Mucosa of stomach (tissue), 1 donor: ENCODE data around the gene AKT2.

Source experiments
- H3K27me3 ChIP-seq: one replicate; pipeline ENCODE4 v1.7.0; 2013; ENCODE audit warnings: mild to moderate bottlenecking, low read length; ENCODE audit not compliant: control insufficient read depth, insufficient read depth
- H3K36me3 ChIP-seq: one replicate; pipeline ENCODE4 v1.7.0; 2013; ENCODE audit warnings: low read length; ENCODE audit not compliant: control insufficient read depth, insufficient read depth
- H3K4me1 ChIP-seq: one replicate; pipeline ENCODE4 v1.7.0; 2013; ENCODE audit warnings: mild to moderate bottlenecking, low read length; ENCODE audit not compliant: control insufficient read depth, insufficient read depth
- H3K4me3 ChIP-seq: one replicate; pipeline ENCODE4 v1.7.0; 2013; ENCODE audit warnings: low read length
- H3K9ac ChIP-seq: one replicate; pipeline ENCODE4 v1.7.0; 2013; ENCODE audit warnings: mild to moderate bottlenecking, low read length, moderate library complexity
- H3K9me3 ChIP-seq: one replicate; pipeline ENCODE4 v1.7.0; 2013; ENCODE audit warnings: mild to moderate bottlenecking, low read length, moderate library complexity; ENCODE audit not compliant: control insufficient read depth
- donor health status: Pancreatic carcinoma.

AKT2 gene

GRCh38 chr19:40254714-40255418 is 30.3 kb downstream of the AKT2 start:
- no peaks in the 10 kb centered on the region for H3K9me3 ChIP-seq
- H3K27me3 ChIP-seq = no peaks in the 10 kb centered on the region
- no peak overlapping the region for H3K4me3 ChIP-seq
- no peak overlapping the region for H3K9ac ChIP-seq
- H3K4me1 ChIP-seq = peaks cover 8% of the 10 kb centered on the region
- peaks cover 16% of the 10 kb centered on the region for H3K36me3 ChIP-seq

GRCh38 chr19:40253611-40254092 is 31.5 kb downstream of the AKT2 start:
- no peak overlapping the region for H3K9ac ChIP-seq
- H3K9me3 ChIP-seq = no peaks in the 10 kb centered on the region
- H3K36me3 ChIP-seq = peaks cover 16% of the 10 kb centered on the region
- H3K27me3 ChIP-seq = no peaks in the 10 kb centered on the region
- H3K4me1 ChIP-seq = peaks cover 8% of the 10 kb centered on the region
- no peak overlapping the region for H3K4me3 ChIP-seq

DNA sequence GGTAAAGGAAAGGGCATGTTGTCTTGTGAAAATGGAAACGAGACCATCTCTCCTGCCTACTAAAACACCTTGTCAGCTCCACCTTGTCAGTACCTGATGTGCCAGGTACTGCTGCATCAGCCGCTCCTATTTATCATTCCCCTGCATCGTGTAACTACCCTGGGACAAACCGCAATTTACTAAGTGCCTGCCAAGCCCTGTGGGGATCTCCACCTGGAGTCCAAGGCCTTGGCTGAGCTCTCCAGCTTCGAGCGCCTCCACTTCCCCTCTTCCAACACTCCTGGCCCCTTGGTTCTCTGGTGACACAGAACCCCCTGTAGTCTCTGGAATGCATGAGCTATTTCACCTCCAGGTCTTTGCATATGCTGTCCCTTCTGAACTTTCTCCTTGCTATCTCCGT is 32.8 kb downstream of the AKT2 start:
- H3K36me3 ChIP-seq = peaks cover 16% of the 10 kb centered on the region
- no peaks in the 10 kb centered on the region for H3K27me3 ChIP-seq
- no peak overlapping the region for H3K4me3 ChIP-seq
- peaks cover 8% of the 10 kb centered on the region for H3K4me1 ChIP-seq
- no peaks in the 10 kb centered on the region for H3K9me3 ChIP-seq
- H3K9ac ChIP-seq = no peak overlapping the region

GRCh38 chr19:40251991-40252390 is 33.2 kb downstream of the AKT2 start:
- peaks cover 14% of the 10 kb centered on the region for H3K36me3 ChIP-seq
- no peaks in the 10 kb centered on the region for H3K27me3 ChIP-seq
- no peak overlapping the region for H3K9ac ChIP-seq
- H3K4me1 ChIP-seq = peaks cover 8% of the 10 kb centered on the region
- H3K4me3 ChIP-seq = no peak overlapping the region
- H3K9me3 ChIP-seq = no peaks in the 10 kb centered on the region

DNA sequence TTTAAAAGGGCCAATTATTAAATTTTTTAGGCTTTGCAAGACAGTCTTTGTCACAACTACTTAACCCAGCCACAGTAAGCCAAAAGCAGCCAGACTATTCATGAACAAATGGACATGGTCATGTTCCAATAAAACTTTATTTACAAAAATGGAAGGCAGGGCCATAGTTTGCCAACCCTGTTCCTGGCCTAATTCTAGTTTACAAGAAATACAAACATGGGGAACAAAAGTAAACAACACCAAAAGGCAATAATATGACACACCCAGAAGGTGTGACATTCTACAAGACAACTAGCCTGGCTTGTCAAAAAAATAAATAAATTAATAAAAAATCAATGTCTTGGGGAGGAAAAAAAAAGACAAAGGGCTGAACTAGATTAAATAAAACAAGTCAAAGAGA is 33.9 kb downstream of the AKT2 start:
- Histone ChIP-seq H3K27me3 (no peaks in the 10 kb centered on the region), H3K4me3 (no peak overlapping the region), H3K36me3 (peaks cover 8% of the 10 kb centered on the region), H3K9ac (no peak overlapping the region), H3K4me1 (peaks cover 6% of the 10 kb centered on the region), H3K9me3 (no peaks in the 10 kb centered on the region)

GRCh38 chr19:40249781-40250180 is 35.4 kb downstream of the AKT2 start:
- peaks cover 4% of the 10 kb centered on the region for H3K4me1 ChIP-seq
- no peaks in the 10 kb centered on the region for H3K9me3 ChIP-seq
- no peaks in the 10 kb centered on the region for H3K36me3 ChIP-seq
- no peak overlapping the region for H3K4me3 ChIP-seq
- H3K9ac ChIP-seq = peak overlapping the region; percentile 8
- no peaks in the 10 kb centered on the region for H3K27me3 ChIP-seq

- H3K9ac ChIP-seq = no peak overlapping the region
- no peaks in the 10 kb centered on the region for H3K36me3 ChIP-seq
- peaks cover 4% of the 10 kb centered on the region for H3K4me1 ChIP-seq
- H3K27me3 ChIP-seq = no peaks in the 10 kb centered on the region
- no peak overlapping the region for H3K4me3 ChIP-seq
- H3K9me3 ChIP-seq = no peaks in the 10 kb centered on the region
These were observed 35.9 kb downstream of the AKT2 start for GRCh38 chr19:40249201-40249600.

DNA sequence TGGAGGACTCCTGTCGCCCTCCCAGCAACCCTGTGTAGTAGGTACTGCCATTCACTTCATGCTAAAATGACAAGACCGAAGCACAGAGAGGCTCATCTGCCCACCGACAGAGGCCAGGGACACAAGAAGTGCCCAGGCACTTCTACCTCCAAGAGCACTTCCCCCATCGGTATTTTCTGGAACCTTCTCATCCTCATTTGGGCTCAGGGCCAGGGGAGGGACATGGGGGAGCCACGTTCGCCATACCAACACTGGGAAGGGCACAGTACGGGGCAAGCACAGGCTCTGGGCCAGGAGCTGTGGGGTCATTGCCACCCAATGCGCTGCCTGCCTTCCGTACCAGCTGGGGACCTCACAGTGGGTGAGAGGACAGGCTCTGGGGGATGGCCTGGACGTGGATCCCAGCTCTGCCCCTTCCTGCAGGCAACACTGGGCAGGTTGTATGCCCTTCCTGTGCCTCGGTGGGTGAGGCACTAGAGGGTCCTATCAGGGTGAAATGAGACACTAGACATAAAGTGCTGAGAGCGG is 37.3 kb downstream of the AKT2 start:
- no peak overlapping the region for H3K9ac ChIP-seq
- H3K4me3 ChIP-seq = no peak overlapping the region
- no peaks in the 10 kb centered on the region for H3K9me3 ChIP-seq
- no peaks in the 10 kb centered on the region for H3K4me1 ChIP-seq
- H3K36me3 ChIP-seq = no peaks in the 10 kb centered on the region
- no peaks in the 10 kb centered on the region for H3K27me3 ChIP-seq

- Histone ChIP-seq H3K36me3 (no peaks in the 10 kb centered on the region), H3K9me3 (no peaks in the 10 kb centered on the region), H3K4me3 (no peak overlapping the region)
These were observed 38.0 kb downstream of the AKT2 start for GRCh38 chr19:40247178-40247577.

DNA sequence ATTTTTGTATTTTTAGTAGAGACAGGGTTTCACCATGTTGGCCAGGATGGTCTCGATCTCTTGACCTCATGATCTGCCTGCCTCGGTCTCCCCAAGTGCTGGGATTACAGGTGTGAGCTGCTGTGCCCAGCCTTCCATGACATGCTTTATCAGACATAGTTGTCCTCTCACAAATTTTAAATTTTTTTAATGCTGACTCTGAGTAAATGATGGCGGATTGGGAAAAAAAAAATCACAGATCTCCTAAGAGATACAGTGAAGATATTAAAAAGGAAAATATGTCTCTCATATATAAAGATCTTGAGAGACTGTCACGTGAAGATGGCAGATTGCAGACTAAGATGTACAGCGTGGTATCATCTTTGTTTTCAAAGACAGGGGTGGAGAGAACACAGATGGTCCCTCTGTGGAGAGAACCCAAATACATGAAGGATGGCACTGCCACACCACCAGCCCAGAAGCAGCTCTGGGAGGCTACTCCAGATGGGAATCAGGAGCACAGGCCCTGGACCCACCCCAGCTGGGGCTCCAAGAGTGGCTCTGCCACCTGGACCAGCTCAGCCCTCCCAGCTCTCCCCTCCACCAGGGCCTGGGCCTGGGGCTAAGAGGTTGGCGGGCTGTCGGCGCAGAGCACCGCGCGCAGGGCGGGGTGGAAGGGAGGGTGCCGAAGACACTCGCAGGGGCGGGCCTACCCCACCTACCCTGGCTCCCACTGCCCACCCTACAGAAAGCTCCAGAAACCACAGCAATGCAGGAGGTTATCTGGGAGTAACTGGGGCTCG is 38.7 kb downstream of the AKT2 start:
- no peaks in the 10 kb centered on the region for H3K4me1 ChIP-seq

More at GRCh38 chr19:40247178-40247577, 38.0 kb downstream of the AKT2 start:
- no peak overlapping the region for H3K9ac ChIP-seq
- H3K4me1 ChIP-seq = no peaks in the 10 kb centered on the region
- H3K27me3 ChIP-seq = no peaks in the 10 kb centered on the region

DNA sequence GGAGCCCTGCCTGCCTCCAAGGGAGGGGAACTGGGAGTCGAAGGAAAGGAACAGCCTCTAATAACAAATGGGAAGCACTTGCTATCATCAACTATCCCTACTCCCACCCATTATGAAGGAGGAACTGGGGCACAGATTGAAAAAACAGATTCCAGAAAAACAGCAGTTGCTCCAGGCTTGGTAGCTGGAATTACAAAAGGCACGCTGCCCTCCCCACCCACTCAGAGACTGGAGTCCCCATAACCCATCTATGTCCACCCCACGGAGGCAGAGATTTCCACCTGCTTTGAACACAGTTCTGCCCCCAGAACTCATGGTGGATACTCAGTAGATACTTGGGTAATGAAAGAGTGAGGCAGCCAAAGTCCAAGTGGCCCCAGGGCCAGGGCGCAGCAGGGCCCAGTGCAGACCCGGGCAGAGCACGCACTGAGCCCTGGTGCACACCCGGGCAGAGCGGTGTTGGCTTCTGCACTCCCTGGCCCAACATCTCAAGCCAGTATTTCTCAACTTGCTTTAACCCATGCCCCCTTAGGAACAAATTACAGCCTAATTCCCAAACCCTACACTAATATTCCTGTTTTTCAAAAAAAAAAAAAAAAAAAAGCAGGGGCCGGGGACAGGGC is 39.5 kb downstream of the AKT2 start:
- Histone ChIP-seq H3K9me3 (no peaks in the 10 kb centered on the region), H3K4me3 (no peak overlapping the region), H3K4me1 (no peaks in the 10 kb centered on the region), H3K9ac (no peak overlapping the region), H3K27me3 (no peaks in the 10 kb centered on the region), H3K36me3 (no peaks in the 10 kb centered on the region)

More for the DNA sequence above, 38.7 kb downstream of the AKT2 start:
- H3K36me3 ChIP-seq = no peaks in the 10 kb centered on the region
- H3K9ac ChIP-seq = no peak overlapping the region
- H3K4me3 ChIP-seq = no peak overlapping the region
- H3K9me3 ChIP-seq = no peaks in the 10 kb centered on the region
- no peaks in the 10 kb centered on the region for H3K27me3 ChIP-seq
